Hepatocyte (in vitro differentiated cells): ENCODE measurements around the gene TTC28.

ENCODE experiments used
- EZH2phosphoT487 ChIP-seq: fragments of 200-600 bp; sonication (generic); IDR thresholded peaks from one replicate; pipeline ENCODE4 v1.6.1; 2018; ENCODE audit warnings: antibody characterized with exemption, mild to moderate bottlenecking, low read depth, moderate library complexity; ENCODE audit not compliant: unreplicated experiment, severe bottlenecking
- TF ChIP-seq, protein P1 (sequence below): fragments of 200-600 bp; sonication (generic); IDR thresholded peaks from 2 replicates; pipeline ENCODE4 v1.5.1; 2016; ENCODE audit warnings: antibody characterized with exemption, mild to moderate bottlenecking; ENCODE audit not compliant: poor library complexity

DNA sequence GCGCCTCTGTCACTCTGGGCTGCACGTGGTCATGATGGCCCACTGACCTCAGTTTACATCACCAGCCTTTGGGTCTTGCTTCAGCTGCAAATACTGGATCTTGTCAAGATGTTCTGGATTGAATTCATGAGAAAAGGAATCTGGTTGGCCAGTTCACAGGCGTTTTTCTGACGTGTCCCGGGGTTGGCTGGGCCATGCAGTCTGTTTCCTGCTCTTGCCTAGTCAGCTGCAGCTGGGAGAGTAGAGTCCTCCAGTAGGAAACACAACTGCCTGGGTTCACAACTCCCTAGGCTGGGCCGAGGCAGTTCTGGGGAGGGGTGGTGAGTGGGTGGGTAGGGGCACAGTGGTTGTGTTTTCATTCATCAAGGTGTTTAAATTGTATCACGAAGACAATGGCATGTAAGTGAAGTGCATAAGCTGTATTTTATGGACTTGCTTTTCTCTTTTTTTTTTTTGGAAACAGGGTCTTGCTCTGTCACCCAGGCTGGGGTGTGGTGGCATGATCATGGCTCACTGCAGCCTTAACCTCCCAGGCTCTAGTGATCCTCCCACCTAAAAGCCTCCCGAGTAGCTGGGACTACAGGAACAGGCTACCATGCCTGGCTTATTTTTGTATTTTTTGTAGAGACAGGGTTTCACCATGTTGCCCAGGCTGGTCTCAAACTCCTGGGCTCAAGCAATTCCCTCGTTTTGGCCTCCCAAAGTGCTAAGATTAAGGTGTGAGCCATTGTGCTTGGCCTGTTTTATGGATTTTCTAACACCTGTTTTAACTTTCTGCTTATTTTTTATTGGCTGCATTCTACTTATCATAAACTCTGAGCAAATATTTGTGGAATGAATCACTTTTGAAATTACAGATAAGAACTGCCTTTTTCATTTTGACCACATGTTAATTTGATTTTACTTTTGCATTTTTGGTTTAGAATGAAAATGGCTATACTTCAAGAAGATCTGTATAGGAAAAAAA is 706.6 kb downstream of the TTC28 start:
- TF ChIP-seq, protein P1, sequence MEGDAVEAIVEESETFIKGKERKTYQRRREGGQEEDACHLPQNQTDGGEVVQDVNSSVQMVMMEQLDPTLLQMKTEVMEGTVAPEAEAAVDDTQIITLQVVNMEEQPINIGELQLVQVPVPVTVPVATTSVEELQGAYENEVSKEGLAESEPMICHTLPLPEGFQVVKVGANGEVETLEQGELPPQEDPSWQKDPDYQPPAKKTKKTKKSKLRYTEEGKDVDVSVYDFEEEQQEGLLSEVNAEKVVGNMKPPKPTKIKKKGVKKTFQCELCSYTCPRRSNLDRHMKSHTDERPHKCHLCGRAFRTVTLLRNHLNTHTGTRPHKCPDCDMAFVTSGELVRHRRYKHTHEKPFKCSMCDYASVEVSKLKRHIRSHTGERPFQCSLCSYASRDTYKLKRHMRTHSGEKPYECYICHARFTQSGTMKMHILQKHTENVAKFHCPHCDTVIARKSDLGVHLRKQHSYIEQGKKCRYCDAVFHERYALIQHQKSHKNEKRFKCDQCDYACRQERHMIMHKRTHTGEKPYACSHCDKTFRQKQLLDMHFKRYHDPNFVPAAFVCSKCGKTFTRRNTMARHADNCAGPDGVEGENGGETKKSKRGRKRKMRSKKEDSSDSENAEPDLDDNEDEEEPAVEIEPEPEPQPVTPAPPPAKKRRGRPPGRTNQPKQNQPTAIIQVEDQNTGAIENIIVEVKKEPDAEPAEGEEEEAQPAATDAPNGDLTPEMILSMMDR, result no peak
- no peak for TF ChIP-seq EZH2phosphoT487
